ENCODE measurements around the gene MYBBP1A. TPM values are rescaled to one million over a fixed set of nuclear protein-coding genes. Genes with fewer than 3 reads are reported as not detected.

MYBBP1A gene
- total RNA-seq, 1 experiment from 2014 or later, result 130 TPM

DNA sequence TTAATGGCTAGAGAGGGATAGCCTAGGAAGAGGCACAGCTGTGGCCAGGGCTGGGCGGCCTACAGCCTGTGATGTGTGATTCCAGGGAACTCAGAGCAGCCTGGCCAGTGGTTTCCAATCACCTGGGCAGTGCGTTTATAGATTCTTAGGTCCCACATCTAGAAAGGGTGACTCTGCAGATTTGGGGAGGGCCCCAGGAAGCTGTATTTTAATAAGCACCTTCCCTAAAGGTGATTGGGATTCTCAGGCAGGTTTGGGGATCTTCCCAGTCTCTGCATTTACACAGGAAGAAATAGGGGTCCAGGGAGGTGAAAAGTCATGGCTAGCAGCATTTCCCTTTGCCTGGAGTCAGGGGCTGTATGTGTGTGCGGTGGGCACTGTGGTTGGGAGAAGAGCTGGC lies 47.0 kb downstream of the MYBBP1A start:
- H4K20me1 ChIP-seq (ENCODE audit: insufficient read depth), result no peaks in the 10 kb centered on the region
- H2AFZ ChIP-seq (ENCODE audit: low read depth, low read length, poor library complexity, severe bottlenecking), result no peak overlapping the region
- no peaks in the 10 kb centered on the region for H3K79me2 ChIP-seq (ENCODE audit: insufficient read depth, low read length)
- intact Hi-C loops (cut with micrococcal nuclease), result no loop called here
- no TSS peak for BruUV-seq (replicated peaks)
- no peaks in the 10 kb centered on the region for H3K27me3 ChIP-seq (ENCODE audit: insufficient read depth, low read length)
- no peak for ATAC-seq
- H3K4me3 ChIP-seq (replicated peaks in 1 of 2; ENCODE audit: low read depth in 1 of 2, low read length in 2 of 2), result no peak overlapping the region
- no peaks in the 10 kb centered on the region for H3K9me2 ChIP-seq (ENCODE audit: insufficient read depth)
- H3K36me3 ChIP-seq (ENCODE audit: control insufficient read depth in 1 of 2, insufficient read depth in 2 of 2, low read length in 2 of 2), result no peaks in the 10 kb centered on the region
- CTCF ChIA-PET, result no interaction called here
- RAD21 ChIA-PET (ENCODE audit: low non-redundant PET in 1 of 2, low total read pairs in 2 of 2, uncharacterized antibody in 2 of 2, unreplicated experiment in 2 of 2), result no interaction called here
- H3K4me2 ChIP-seq (ENCODE audit: low read length), result no peak overlapping the region
- POLR2A ChIA-PET, result no interaction called here
- no peaks in the 10 kb centered on the region for H3K9me3 ChIP-seq (ENCODE audit: control insufficient read depth in 1 of 2, insufficient read depth in 1 of 2, low read depth in 1 of 2, low read length in 2 of 2)
- no peak for DNase-seq (ENCODE audit: low read depth, low spot score)
- TF ChIP-seq, protein P1, sequence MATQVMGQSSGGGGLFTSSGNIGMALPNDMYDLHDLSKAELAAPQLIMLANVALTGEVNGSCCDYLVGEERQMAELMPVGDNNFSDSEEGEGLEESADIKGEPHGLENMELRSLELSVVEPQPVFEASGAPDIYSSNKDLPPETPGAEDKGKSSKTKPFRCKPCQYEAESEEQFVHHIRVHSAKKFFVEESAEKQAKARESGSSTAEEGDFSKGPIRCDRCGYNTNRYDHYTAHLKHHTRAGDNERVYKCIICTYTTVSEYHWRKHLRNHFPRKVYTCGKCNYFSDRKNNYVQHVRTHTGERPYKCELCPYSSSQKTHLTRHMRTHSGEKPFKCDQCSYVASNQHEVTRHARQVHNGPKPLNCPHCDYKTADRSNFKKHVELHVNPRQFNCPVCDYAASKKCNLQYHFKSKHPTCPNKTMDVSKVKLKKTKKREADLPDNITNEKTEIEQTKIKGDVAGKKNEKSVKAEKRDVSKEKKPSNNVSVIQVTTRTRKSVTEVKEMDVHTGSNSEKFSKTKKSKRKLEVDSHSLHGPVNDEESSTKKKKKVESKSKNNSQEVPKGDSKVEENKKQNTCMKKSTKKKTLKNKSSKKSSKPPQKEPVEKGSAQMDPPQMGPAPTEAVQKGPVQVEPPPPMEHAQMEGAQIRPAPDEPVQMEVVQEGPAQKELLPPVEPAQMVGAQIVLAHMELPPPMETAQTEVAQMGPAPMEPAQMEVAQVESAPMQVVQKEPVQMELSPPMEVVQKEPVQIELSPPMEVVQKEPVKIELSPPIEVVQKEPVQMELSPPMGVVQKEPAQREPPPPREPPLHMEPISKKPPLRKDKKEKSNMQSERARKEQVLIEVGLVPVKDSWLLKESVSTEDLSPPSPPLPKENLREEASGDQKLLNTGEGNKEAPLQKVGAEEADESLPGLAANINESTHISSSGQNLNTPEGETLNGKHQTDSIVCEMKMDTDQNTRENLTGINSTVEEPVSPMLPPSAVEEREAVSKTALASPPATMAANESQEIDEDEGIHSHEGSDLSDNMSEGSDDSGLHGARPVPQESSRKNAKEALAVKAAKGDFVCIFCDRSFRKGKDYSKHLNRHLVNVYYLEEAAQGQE (IDR thresholded peaks at IDR 0.05; ENCODE audit: low read depth), result no peak
- TF ChIP-seq SRF (IDR thresholded peaks at IDR 0.05; ENCODE audit: low read depth) (no peak), YY1 (IDR thresholded peaks at IDR 0.05; ENCODE audit: extremely low read depth, insufficient replicate concordance, low read depth, low read length) (no peak), FOSL1 (IDR thresholded peaks at IDR 0.05; ENCODE audit: low read depth) (no peak), CBX3 (IDR thresholded peaks at IDR 0.05; ENCODE audit: low read depth) (no peak)
- TF ChIP-seq, protein P2, sequence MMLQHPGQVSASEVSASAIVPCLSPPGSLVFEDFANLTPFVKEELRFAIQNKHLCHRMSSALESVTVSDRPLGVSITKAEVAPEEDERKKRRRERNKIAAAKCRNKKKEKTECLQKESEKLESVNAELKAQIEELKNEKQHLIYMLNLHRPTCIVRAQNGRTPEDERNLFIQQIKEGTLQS (IDR thresholded peaks at IDR 0.05), result no peak
- TF ChIP-seq, protein P3, sequence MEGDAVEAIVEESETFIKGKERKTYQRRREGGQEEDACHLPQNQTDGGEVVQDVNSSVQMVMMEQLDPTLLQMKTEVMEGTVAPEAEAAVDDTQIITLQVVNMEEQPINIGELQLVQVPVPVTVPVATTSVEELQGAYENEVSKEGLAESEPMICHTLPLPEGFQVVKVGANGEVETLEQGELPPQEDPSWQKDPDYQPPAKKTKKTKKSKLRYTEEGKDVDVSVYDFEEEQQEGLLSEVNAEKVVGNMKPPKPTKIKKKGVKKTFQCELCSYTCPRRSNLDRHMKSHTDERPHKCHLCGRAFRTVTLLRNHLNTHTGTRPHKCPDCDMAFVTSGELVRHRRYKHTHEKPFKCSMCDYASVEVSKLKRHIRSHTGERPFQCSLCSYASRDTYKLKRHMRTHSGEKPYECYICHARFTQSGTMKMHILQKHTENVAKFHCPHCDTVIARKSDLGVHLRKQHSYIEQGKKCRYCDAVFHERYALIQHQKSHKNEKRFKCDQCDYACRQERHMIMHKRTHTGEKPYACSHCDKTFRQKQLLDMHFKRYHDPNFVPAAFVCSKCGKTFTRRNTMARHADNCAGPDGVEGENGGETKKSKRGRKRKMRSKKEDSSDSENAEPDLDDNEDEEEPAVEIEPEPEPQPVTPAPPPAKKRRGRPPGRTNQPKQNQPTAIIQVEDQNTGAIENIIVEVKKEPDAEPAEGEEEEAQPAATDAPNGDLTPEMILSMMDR (IDR thresholded peaks at IDR 0.05 in 2 of 3, conservative IDR thresholded peaks at IDR 0.05 in 1 of 3; ENCODE audit: borderline replicate concordance in 1 of 3, insufficient read depth in 1 of 3, low read depth in 2 of 3, low read length in 2 of 3), result no peak
- no peak overlapping the region for H3K27ac ChIP-seq (ENCODE audit: low read depth, low read length)
- H3K9ac ChIP-seq (ENCODE audit: low read length), result no peak overlapping the region
- H3K4me1 ChIP-seq (ENCODE audit: control insufficient read depth in 1 of 2, insufficient read depth in 2 of 2, low read length in 2 of 2), result peaks cover 0 to 19% of the 10 kb centered on the region in 2 experiments; a peak in 2 of 4 replicates
